SU-DHL-6 (cell line): ENCODE results near the gene MCHR2.

Source experiments
- H2AFZ ChIP-seq: fragments of 200-600 bp; sonication (generic); 2 replicates; pipeline ENCODE4 v1.6.1; 2014; ENCODE audit warnings: low read depth, mild to moderate bottlenecking, moderate library complexity, mixed read lengths, antibody characterized with exemption, low read length; ENCODE audit not compliant: severe bottlenecking
- H3F3A ChIP-seq: fragments of 200-600 bp; shearing (Covaris generic); 2 replicates; pipeline ENCODE4 v1.6.0; 2016; ENCODE audit warnings: antibody characterized with exemption, mild to moderate bottlenecking; ENCODE audit not compliant: insufficient read depth
- H3K27ac ChIP-seq: fragments of 200-600 bp; sonication (generic); 2 replicates; pipeline ENCODE4 v1.5.1; 2016; ENCODE audit warnings: low read depth, mild to moderate bottlenecking, low read length, moderate library complexity, mixed read lengths
- H3K27me3 ChIP-seq: fragments of 200-600 bp; sonication (generic), shearing (Covaris generic); 2 replicates; pipeline ENCODE4 v1.6.0; 2014; ENCODE audit warnings: mild to moderate bottlenecking, low read length
- H3K36me3 ChIP-seq: fragments of 200-600 bp; sonication (generic); 2 replicates; pipeline ENCODE4 v1.6.1; 2014; ENCODE audit warnings: mild to moderate bottlenecking, low read length, mixed read lengths
- H3K4me2 ChIP-seq: fragments of 300-600, 200-600 bp; shearing (Covaris generic), sonication (generic); 2 replicates; pipeline ENCODE4 v1.6.0; 2014; ENCODE audit warnings: low read length, low read depth, mild to moderate bottlenecking; ENCODE audit not compliant: poor library complexity, severe bottlenecking
- H3K4me3 ChIP-seq: fragments of 200-600 bp; sonication (generic); 2 replicates; pipeline ENCODE4 v1.5.1; 2014; ENCODE audit warnings: antibody characterized with exemption, low read length, mild to moderate bottlenecking, mixed read lengths; ENCODE audit not compliant: insufficient read depth, poor library complexity, severe bottlenecking
- H3K79me2 ChIP-seq: fragments of 200-600 bp; sonication (generic); 2 replicates; pipeline ENCODE4 v1.6.1; 2014; ENCODE audit warnings: mild to moderate bottlenecking, low read length, moderate library complexity; ENCODE audit not compliant: insufficient read depth
- H3K9ac ChIP-seq: fragments of 200-600 bp; sonication (generic); 2 replicates; pipeline ENCODE4 v1.7.0; 2014; ENCODE audit warnings: mild to moderate bottlenecking, low read length
- H3K9me2 ChIP-seq: fragments of 200-600 bp; sonication (generic); replicated peaks from 2 replicates; pipeline ENCODE4 v1.6.1; 2014; ENCODE audit warnings: low read length; ENCODE audit not compliant: insufficient read depth
- H3K9me3 ChIP-seq: fragments of 200-600 bp; sonication (generic); 2 replicates; pipeline ENCODE4 v1.6.1; 2014; ENCODE audit warnings: low read length, mixed read lengths; ENCODE audit not compliant: insufficient read depth
- H4K20me1 ChIP-seq: fragments of 200-600 bp; sonication (generic); 2 replicates; pipeline ENCODE4 v1.6.1; 2014; ENCODE audit warnings: low read depth, mild to moderate bottlenecking, antibody characterized with exemption, low read length, moderate library complexity, mixed read lengths
- EZH2phosphoT487 ChIP-seq: fragments of 200-600 bp; sonication (generic), shearing (Covaris generic); conservative IDR thresholded peaks from 2 replicates; pipeline ENCODE4 v1.6.1; 2018; ENCODE audit warnings: mild to moderate bottlenecking, antibody characterized with exemption, low read length, moderate library complexity, mixed read lengths
- TF ChIP-seq, protein P1 (sequence below): fragments of 200-600 bp; sonication (generic); IDR thresholded peaks from one replicate; pipeline ENCODE4 v1.5.1; 2017; ENCODE audit warnings: antibody characterized with exemption, mild to moderate bottlenecking, low read length, moderate library complexity; ENCODE audit not compliant: insufficient read depth, poor library complexity, severe bottlenecking

MCHR2 gene

DNA sequence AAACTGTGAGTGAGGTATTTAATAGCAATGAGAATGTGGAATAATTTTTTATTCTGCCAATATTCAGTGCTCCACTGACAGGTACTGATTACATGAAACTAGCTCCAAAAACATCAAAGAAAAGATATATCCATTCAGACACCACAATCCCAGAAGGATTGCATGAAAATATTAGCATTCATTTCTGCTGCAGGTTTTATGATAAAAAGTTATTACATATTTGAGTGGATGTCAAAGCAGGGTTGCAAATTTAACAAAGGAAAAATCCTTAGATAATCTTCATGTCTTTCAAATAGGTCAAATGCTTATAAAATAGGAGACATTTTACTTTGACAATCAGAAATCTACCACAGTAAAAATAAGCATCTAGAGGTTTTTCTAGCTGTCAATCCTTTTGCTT lies 13.3 kb downstream of the MCHR2 start:
- Histone ChIP-seq H3K4me2 (no peak overlapping the region), H3K36me3 (no peaks in the 10 kb centered on the region), H2AFZ (no peak overlapping the region), H3K4me3 (no peak overlapping the region), H3K9ac (no peak overlapping the region), H4K20me1 (no peaks in the 10 kb centered on the region), H3K27me3 (no peaks in the 10 kb centered on the region), H3K79me2 (no peaks in the 10 kb centered on the region), H3F3A (no peaks in the 10 kb centered on the region), H3K9me2 (no peaks in the 10 kb centered on the region), H3K9me3 (no peaks in the 10 kb centered on the region), H3K27ac (no peak overlapping the region)
- TF ChIP-seq EZH2phosphoT487 = no peak
- TF ChIP-seq, protein P1, sequence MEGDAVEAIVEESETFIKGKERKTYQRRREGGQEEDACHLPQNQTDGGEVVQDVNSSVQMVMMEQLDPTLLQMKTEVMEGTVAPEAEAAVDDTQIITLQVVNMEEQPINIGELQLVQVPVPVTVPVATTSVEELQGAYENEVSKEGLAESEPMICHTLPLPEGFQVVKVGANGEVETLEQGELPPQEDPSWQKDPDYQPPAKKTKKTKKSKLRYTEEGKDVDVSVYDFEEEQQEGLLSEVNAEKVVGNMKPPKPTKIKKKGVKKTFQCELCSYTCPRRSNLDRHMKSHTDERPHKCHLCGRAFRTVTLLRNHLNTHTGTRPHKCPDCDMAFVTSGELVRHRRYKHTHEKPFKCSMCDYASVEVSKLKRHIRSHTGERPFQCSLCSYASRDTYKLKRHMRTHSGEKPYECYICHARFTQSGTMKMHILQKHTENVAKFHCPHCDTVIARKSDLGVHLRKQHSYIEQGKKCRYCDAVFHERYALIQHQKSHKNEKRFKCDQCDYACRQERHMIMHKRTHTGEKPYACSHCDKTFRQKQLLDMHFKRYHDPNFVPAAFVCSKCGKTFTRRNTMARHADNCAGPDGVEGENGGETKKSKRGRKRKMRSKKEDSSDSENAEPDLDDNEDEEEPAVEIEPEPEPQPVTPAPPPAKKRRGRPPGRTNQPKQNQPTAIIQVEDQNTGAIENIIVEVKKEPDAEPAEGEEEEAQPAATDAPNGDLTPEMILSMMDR = no peak

DNA sequence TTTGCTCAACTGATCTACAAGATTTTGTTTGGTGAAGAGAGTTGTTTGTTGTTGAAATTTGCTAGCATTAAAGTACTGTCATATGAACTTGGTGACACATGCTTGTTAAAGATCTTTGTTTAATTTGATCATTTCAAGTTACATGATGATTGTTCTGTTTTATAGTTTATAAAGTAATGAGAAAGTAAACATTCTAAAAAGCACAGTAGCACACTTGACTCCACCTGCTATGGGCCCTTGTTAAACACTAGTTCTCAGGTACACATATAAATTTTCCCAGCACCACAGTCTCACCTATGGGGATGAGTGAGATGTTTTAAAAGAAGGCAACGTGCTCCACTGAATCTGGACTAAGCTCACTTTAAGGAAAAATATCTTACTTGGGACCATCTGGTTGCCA lies 14.1 kb downstream of the MCHR2 start:
- no peak overlapping the region for H3K9ac ChIP-seq
- no peaks in the 10 kb centered on the region for H3K27me3 ChIP-seq
- no peaks in the 10 kb centered on the region for H3K9me2 ChIP-seq
- H3K79me2 ChIP-seq = no peaks in the 10 kb centered on the region
- no peaks in the 10 kb centered on the region for H3F3A ChIP-seq
- no peaks in the 10 kb centered on the region for H4K20me1 ChIP-seq
- H3K36me3 ChIP-seq = no peaks in the 10 kb centered on the region
- TF ChIP-seq, protein P1 = no peak
- no peak for TF ChIP-seq EZH2phosphoT487
- H3K27ac ChIP-seq = no peak overlapping the region
- no peak overlapping the region for H3K4me3 ChIP-seq
- no peak overlapping the region for H3K4me2 ChIP-seq
- no peak overlapping the region for H2AFZ ChIP-seq
- H3K9me3 ChIP-seq = no peaks in the 10 kb centered on the region

DNA sequence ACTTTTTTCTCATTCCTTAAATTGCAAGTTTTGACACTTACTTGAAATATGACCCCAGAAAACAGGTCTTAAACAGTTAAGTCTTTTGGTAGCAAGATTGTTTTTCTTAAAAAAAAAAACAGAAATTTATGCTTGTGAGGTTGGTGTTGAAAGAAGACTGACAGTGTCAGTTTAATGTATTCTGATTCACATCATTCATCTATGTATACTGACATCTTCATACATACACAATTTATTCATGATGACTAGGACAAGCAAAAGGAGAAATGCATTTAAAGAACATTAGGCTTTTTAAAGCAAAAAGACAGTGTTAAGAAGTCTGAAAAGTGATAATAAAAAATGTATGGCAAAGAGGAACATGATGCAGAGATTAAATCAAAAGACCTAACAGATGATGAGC lies 27.0 kb downstream of the MCHR2 start:
- Histone ChIP-seq H3K4me2 (no peak overlapping the region), H3K9me2 (no peaks in the 10 kb centered on the region), H3K27me3 (no peaks in the 10 kb centered on the region), H3K4me3 (no peak overlapping the region), H3K36me3 (no peaks in the 10 kb centered on the region), H4K20me1 (no peaks in the 10 kb centered on the region), H2AFZ (no peak overlapping the region), H3K9me3 (no peaks in the 10 kb centered on the region), H3K79me2 (no peaks in the 10 kb centered on the region), H3F3A (no peaks in the 10 kb centered on the region), H3K27ac (no peak overlapping the region), H3K9ac (no peak overlapping the region)
- no peak for TF ChIP-seq EZH2phosphoT487
- TF ChIP-seq, protein P1 = no peak

DNA sequence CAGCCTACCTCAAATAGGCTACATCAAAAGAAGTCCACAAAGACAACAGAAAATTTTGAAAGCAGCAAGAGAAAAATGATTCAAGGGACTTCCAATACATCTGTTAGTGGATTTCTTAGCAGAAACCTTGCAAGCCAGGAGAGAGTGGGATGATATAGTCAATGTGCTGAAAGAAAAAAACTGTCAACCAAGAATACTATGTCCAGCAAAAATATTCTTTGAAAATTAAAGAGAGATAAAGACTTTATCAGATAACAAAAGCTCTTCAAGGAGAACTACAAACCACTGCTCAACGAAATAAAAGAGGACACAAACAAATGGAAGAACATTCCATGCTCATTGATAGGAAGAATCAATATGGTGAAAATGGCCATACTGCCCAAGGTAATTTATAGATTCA lies 34.0 kb downstream of the MCHR2 start:
- Histone ChIP-seq H3K4me2 (no peak overlapping the region), H2AFZ (no peak overlapping the region), H3K9ac (no peak overlapping the region), H3K36me3 (no peaks in the 10 kb centered on the region), H3K4me3 (no peak overlapping the region), H4K20me1 (no peaks in the 10 kb centered on the region), H3F3A (no peaks in the 10 kb centered on the region), H3K79me2 (no peaks in the 10 kb centered on the region), H3K9me3 (no peaks in the 10 kb centered on the region; the same call in 1 of the 2 replicates), H3K27me3 (no peaks in the 10 kb centered on the region), H3K9me2 (no peaks in the 10 kb centered on the region), H3K27ac (no peak overlapping the region)
- TF ChIP-seq, protein P1 = no peak
- TF ChIP-seq EZH2phosphoT487 = no peak
